OCI-LY3 (cell line): ENCODE measurements around the gene OR4D6.

ENCODE experiments used
- CTCF ChIP-seq: fragments of 200-600, 300-600 bp; sonication (generic); IDR thresholded peaks from 2 replicates; pipeline ENCODE4 v1.5.1; 2014; ENCODE audit warnings: antibody characterized with exemption, low read length, low read depth
- EZH2phosphoT487 ChIP-seq: fragments of 200-600 bp; shearing (Covaris generic); IDR thresholded peaks from 2 replicates; pipeline ENCODE4 v1.6.1; 2018; ENCODE audit warnings: antibody characterized with exemption, mixed run types, low read depth

- TF ChIP-seq CTCF (no peak), EZH2phosphoT487 (no peak)
These were observed at the start of gene OR4D6 for GRCh38 chr11:59456661-59457060.
